ENCODE data around the gene LITAFD.

DNA sequence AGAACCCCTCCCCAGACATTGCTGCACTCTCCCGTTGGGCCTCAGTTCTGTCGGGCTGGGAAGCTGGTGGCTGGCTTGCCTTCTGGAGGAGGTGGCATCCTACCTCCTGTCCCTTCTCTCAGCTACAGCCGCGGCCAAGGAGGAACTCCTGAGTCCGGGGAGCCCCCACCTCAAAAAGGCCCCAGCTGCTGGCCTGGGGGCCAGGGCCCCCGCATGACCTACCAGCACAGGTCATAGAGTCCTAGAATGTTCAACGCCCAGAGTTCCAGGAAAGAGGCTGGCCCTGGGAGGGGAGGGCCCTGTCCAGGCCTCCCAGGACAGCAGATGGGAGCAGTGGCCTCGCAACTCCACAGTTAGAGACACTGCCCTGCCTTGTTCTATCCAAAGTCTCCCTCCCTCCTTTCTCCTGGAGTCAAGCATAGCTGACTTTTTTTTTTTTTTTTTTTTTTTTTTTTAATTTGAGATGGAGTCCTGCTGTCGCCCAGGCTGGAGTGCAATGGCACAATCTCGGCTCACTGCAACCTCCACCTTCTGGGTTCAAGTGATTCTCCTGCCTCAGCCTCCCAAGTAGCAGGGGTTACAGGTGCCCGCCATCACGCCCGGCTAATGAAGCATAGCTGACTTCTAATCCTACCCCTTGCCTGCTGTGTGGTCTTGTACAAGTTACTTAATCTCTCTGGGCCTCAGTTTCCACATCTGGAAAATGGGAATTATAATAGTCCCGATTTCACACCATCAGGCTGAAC, 20.4 kb upstream of the LITAFD start:
- TF ChIP-seq, protein P1, sequence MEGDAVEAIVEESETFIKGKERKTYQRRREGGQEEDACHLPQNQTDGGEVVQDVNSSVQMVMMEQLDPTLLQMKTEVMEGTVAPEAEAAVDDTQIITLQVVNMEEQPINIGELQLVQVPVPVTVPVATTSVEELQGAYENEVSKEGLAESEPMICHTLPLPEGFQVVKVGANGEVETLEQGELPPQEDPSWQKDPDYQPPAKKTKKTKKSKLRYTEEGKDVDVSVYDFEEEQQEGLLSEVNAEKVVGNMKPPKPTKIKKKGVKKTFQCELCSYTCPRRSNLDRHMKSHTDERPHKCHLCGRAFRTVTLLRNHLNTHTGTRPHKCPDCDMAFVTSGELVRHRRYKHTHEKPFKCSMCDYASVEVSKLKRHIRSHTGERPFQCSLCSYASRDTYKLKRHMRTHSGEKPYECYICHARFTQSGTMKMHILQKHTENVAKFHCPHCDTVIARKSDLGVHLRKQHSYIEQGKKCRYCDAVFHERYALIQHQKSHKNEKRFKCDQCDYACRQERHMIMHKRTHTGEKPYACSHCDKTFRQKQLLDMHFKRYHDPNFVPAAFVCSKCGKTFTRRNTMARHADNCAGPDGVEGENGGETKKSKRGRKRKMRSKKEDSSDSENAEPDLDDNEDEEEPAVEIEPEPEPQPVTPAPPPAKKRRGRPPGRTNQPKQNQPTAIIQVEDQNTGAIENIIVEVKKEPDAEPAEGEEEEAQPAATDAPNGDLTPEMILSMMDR (IDR thresholded peaks at IDR 0.05): no peak
- no peak for TF ChIP-seq EP300 (IDR thresholded peaks at IDR 0.05; ENCODE audit: low read depth)
- no peak for TF ChIP-seq POLR2A (IDR thresholded peaks at IDR 0.05)
